ENCODE measurements around the gene PTPN3.

GRCh38 chr9:109483744-109484429 lies 14.2 kb downstream of the PTPN3 start:
- TF ChIP-seq MAX (IDR thresholded peaks at IDR 0.05) (no peak), EP300 (IDR thresholded peaks at IDR 0.05; ENCODE audit: borderline replicate concordance) (no peak), ZBTB7A (IDR thresholded peaks at IDR 0.05; ENCODE audit: low read depth) (no peak), EGR1 (IDR thresholded peaks at IDR 0.05) (no peak), TAF1 (IDR thresholded peaks at IDR 0.05; ENCODE audit: low read depth) (no peak), TEAD4 (IDR thresholded peaks at IDR 0.05) (no peak), YY1 (IDR thresholded peaks at IDR 0.05; ENCODE audit: low read depth) (no peak), TCF12 (IDR thresholded peaks at IDR 0.05; ENCODE audit: low read depth) (no peak), CEBPB (IDR thresholded peaks at IDR 0.05) (no peak), RAD21 (IDR thresholded peaks at IDR 0.05; ENCODE audit: low read depth) (no peak), REST (IDR thresholded peaks at IDR 0.05; ENCODE audit: low read depth) (no peak), NFIC (IDR thresholded peaks at IDR 0.05) (no peak)
